HCT116 (cell line): Measurements from ENCODE around the gene SAMD7. TPM values are rescaled to one million over a fixed set of nuclear protein-coding genes. Genes with fewer than 3 reads are reported as not detected.

Experiments
- ATAC-seq: fragments of 200-7000 bp; cut with Tn5 transposase; 2 replicates; pipeline ENCODE4 v1.9.1; 2020; ENCODE audit warnings: mild to moderate bottlenecking, moderate library complexity
- BruUV-seq: library from RNA; stranded (reverse); fragments of 400-500 nt; replicated peaks from 2 replicates; lab custom pipeline; 2021; lab: Mats Ljungman, UMichigan
- CTCF ChIA-PET: fragments of 300-600 bp; sonication (Branson Sonifier 250); formaldehyde crosslinking; loops from one replicate; lab custom pipeline; 2021; ENCODE audit warnings: antibody characterized with exemption; lab: Charles Lee
- POLR2A ChIA-PET: fragments of 300-600, 350-600 bp; sonication (Branson Sonifier 250); formaldehyde crosslinking; loops from one replicate; lab custom pipeline; 2021; ENCODE audit warnings: antibody characterized with exemption; lab: Charles Lee
- RAD21 ChIA-PET, 2 experiments: fragments of 300-600 bp; sonication (Branson Sonifier 250); formaldehyde crosslinking; loops; one replicate each; lab custom pipeline; 2023; ENCODE audit warnings: low total read pairs in 2 of 2; ENCODE audit not compliant: uncharacterized antibody in 2 of 2, unreplicated experiment in 2 of 2, low non-redundant PET in 1 of 2; lab: Charles Lee
- DNase-seq: peaks from one replicate; pipeline ENCODE4 v3.0.0-alpha.2; 2010; ENCODE audit warnings: low read depth, low spot score
- H2AFZ ChIP-seq: fragments of 200-600 bp; shearing (Covaris generic), sonication (generic); 2 replicates; pipeline ENCODE4 v1.6.1; 2017; ENCODE audit warnings: low read depth, mixed run types, mixed read lengths, antibody characterized with exemption, low read length; ENCODE audit not compliant: poor library complexity, severe bottlenecking
- H3K27ac ChIP-seq: 2 replicates; pipeline ENCODE4 v1.5.1; 2012; ENCODE audit warnings: low read depth, low read length
- H3K27me3 ChIP-seq: fragments of 200-600 bp; sonication (generic); 2 replicates; pipeline ENCODE4 v1.6.1; 2016; ENCODE audit warnings: mixed run types, low read length, mixed read lengths; ENCODE audit not compliant: insufficient read depth
- H3K36me3 ChIP-seq, 2 experiments: fragments of 200-500 bp in 1 of 2; fragments of 200-600 bp in 1 of 2; sonication (Bioruptor generic) in 1 of 2; sonication (generic) in 1 of 2; 2 replicates each; pipeline versions ENCODE4 v1.5.1 to v1.6.1; 2014 to 2016; ENCODE audit warnings: low read length in 2 of 2, inconsistent platforms in 1 of 2, mixed read lengths in 1 of 2, mixed run types in 1 of 2; ENCODE audit not compliant: insufficient read depth in 2 of 2, control insufficient read depth in 1 of 2
- H3K4me1 ChIP-seq, 2 experiments: fragments of 200-600 bp in 1 of 2; sonication (generic) in 1 of 2; 2 replicates each; pipeline versions ENCODE4 v1.5.1 to v1.6.1; 2012 to 2017; ENCODE audit warnings: low read length in 2 of 2, inconsistent platforms in 1 of 2, mild to moderate bottlenecking in 1 of 2, mixed read lengths in 1 of 2, mixed run types in 1 of 2, moderate library complexity in 1 of 2; ENCODE audit not compliant: insufficient read depth in 2 of 2, control insufficient read depth in 1 of 2
- H3K4me2 ChIP-seq: fragments of 200-600 bp; sonication (generic); 2 replicates; pipeline ENCODE4 v1.6.1; 2017; ENCODE audit warnings: mixed run types, low read length, mixed read lengths
- H3K4me3 ChIP-seq, 2 experiments: fragments of 200-600 bp in 1 of 2; sonication (generic) in 1 of 2; replicated peaks in 1 of 2; 2 replicates each; pipeline ENCODE4 v1.5.1; 2011 to 2016; ENCODE audit warnings: low read length in 2 of 2, control low read depth in 1 of 2, low read depth in 1 of 2, mild to moderate bottlenecking in 1 of 2, mixed read lengths in 1 of 2, mixed run types in 1 of 2
- H3K79me2 ChIP-seq: fragments of 200-600 bp; sonication (generic); 2 replicates; pipeline ENCODE4 v1.6.1; 2017; ENCODE audit warnings: mild to moderate bottlenecking, mixed run types, low read length, moderate library complexity, mixed read lengths; ENCODE audit not compliant: insufficient read depth
- H3K9ac ChIP-seq: fragments of 200-600 bp; sonication (generic); 2 replicates; pipeline ENCODE4 v1.6.1; 2016; ENCODE audit warnings: low read length, mixed read lengths
- H3K9me2 ChIP-seq: fragments of 200-600 bp; sonication (generic), shearing (Covaris generic); 2 replicates; pipeline ENCODE4 v1.6.1; 2017; ENCODE audit warnings: mixed run types, mild to moderate bottlenecking, moderate library complexity; ENCODE audit not compliant: insufficient read depth
- H3K9me3 ChIP-seq, 2 experiments: fragments of 200-500 bp in 1 of 2; fragments of 200-600 bp in 1 of 2; sonication (Bioruptor generic) in 1 of 2; sonication (generic) in 1 of 2; 2 replicates each; pipeline ENCODE4 v1.6.1; 2014 to 2017; ENCODE audit warnings: low read length in 2 of 2, mixed read lengths in 2 of 2, inconsistent platforms in 1 of 2, low read depth in 1 of 2, mild to moderate bottlenecking in 1 of 2, mixed run types in 1 of 2, moderate library complexity in 1 of 2; ENCODE audit not compliant: control insufficient read depth in 1 of 2, insufficient read depth in 1 of 2
- H4K20me1 ChIP-seq: fragments of 200-600 bp; sonication (generic), shearing (Covaris generic); 2 replicates; pipeline ENCODE4 v1.6.1; 2017; ENCODE audit warnings: mixed run types, mild to moderate bottlenecking, moderate library complexity; ENCODE audit not compliant: insufficient read depth
- CBX3 ChIP-seq: IDR thresholded peaks from 2 replicates; pipeline ENCODE4 v1.6.1; 2012; ENCODE audit warnings: low read depth
- CEBPB ChIP-seq: IDR thresholded peaks from 2 replicates; pipeline ENCODE4 v1.6.1; 2012; ENCODE audit warnings: low read depth
- ELF1 ChIP-seq: IDR thresholded peaks from 2 replicates; pipeline ENCODE4 v1.6.1; 2012; ENCODE audit warnings: low read depth, borderline replicate concordance
- POLR2A ChIP-seq: IDR thresholded peaks from 2 replicates; pipeline ENCODE4 v1.7.0; 2011; ENCODE audit warnings: borderline replicate concordance; ENCODE audit not compliant: insufficient read depth, insufficient read length; ENCODE audit errors: extremely low read depth
- RAD21 ChIP-seq: IDR thresholded peaks from 2 replicates; pipeline ENCODE4 v1.6.1; 2012; ENCODE audit warnings: low read depth, mild to moderate bottlenecking
- SIN3A ChIP-seq: IDR thresholded peaks from 2 replicates; pipeline ENCODE4 v1.6.1; 2012; ENCODE audit warnings: low read depth
- TCF7L2 ChIP-seq: IDR thresholded peaks from 2 replicates; pipeline ENCODE4 v1.7.0; 2011; ENCODE audit warnings: borderline replicate concordance, inconsistent platforms; ENCODE audit not compliant: insufficient read depth, insufficient read length; ENCODE audit errors: extremely low read depth
- YY1 ChIP-seq: IDR thresholded peaks from 2 replicates; pipeline ENCODE4 v1.6.1; 2011; ENCODE audit warnings: low read length, low read depth, moderate library complexity, mild to moderate bottlenecking; ENCODE audit not compliant: insufficient replicate concordance; ENCODE audit errors: extremely low read depth
- ZFX ChIP-seq: fragments of 450-650 bp; IDR thresholded peaks from 2 replicates; pipeline ENCODE4 v1.6.1; 2017
- intact Hi-C: fragments of 100-400 bp; cut with micrococcal nuclease; formaldehyde crosslinking; loops from 2 replicates; pipeline ENCODE4 v1.10.0; 2022
- total RNA-seq: library from RNA; stranded (reverse); gene quantifications from one replicate; pipeline ENCODE4 v1.2.1, GENCODE V29; 2021; ENCODE audit not compliant: unreplicated experiment
- TF ChIP-seq, protein P1 (sequence below): IDR thresholded peaks from 2 replicates; pipeline ENCODE4 v1.6.1; 2012
- TF ChIP-seq, protein P2 (sequence below), 3 experiments: fragments of 200-600 bp in 1 of 3; sonication (generic) in 1 of 3; IDR thresholded peaks in 2 of 3; conservative IDR thresholded peaks in 1 of 3; 2 replicates each; pipeline ENCODE4 v1.5.1; 2012 to 2017; ENCODE audit warnings: low read depth in 2 of 3, low read length in 2 of 3, antibody characterized with exemption in 1 of 3, borderline replicate concordance in 1 of 3, control low read depth in 1 of 3, mild to moderate bottlenecking in 1 of 3, mixed read lengths in 1 of 3, mixed run types in 1 of 3, moderate library complexity in 1 of 3; ENCODE audit not compliant: insufficient read depth in 1 of 3
- TF ChIP-seq, protein P3 (sequence below): IDR thresholded peaks from 2 replicates; pipeline ENCODE4 v1.6.1; 2011; ENCODE audit warnings: mild to moderate bottlenecking, low read length, moderate library complexity; ENCODE audit not compliant: insufficient replicate concordance; ENCODE audit errors: extremely low read depth

The SAMD7 gene
- total RNA-seq, 1 experiment from 2014 or later, result not detected

GRCh38 chr3:169964176-169964575, 52.8 kb downstream of the SAMD7 start:
- H3K9me3 ChIP-seq, result no peaks in the 10 kb centered on the region
- H4K20me1 ChIP-seq, result no peaks in the 10 kb centered on the region
- peaks cover 24% of the 10 kb centered on the region for H3K79me2 ChIP-seq
- ATAC-seq (no peak), DNase-seq (no peak)
- RAD21 ChIA-PET, result no interaction called here
- H3K9ac ChIP-seq, result no peak overlapping the region
- BruUV-seq, result no TSS peak
- H3K4me3 ChIP-seq, result no peak overlapping the region
- TF ChIP-seq CBX3 (no peak), ELF1 (no peak), SIN3A (no peak), POLR2A (no peak), YY1 (no peak), CEBPB (no peak), TCF7L2 (no peak), ZFX (no peak), RAD21 (no peak)
- TF ChIP-seq, protein P1, sequence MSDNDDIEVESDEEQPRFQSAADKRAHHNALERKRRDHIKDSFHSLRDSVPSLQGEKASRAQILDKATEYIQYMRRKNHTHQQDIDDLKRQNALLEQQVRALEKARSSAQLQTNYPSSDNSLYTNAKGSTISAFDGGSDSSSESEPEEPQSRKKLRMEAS, result no peak
- TF ChIP-seq, protein P2, sequence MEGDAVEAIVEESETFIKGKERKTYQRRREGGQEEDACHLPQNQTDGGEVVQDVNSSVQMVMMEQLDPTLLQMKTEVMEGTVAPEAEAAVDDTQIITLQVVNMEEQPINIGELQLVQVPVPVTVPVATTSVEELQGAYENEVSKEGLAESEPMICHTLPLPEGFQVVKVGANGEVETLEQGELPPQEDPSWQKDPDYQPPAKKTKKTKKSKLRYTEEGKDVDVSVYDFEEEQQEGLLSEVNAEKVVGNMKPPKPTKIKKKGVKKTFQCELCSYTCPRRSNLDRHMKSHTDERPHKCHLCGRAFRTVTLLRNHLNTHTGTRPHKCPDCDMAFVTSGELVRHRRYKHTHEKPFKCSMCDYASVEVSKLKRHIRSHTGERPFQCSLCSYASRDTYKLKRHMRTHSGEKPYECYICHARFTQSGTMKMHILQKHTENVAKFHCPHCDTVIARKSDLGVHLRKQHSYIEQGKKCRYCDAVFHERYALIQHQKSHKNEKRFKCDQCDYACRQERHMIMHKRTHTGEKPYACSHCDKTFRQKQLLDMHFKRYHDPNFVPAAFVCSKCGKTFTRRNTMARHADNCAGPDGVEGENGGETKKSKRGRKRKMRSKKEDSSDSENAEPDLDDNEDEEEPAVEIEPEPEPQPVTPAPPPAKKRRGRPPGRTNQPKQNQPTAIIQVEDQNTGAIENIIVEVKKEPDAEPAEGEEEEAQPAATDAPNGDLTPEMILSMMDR (IDR thresholded peaks at IDR 0.05 in 2 of 3, conservative IDR thresholded peaks at IDR 0.05 in 1 of 3; ENCODE audit: borderline replicate concordance in 1 of 3, insufficient read depth in 1 of 3, low read depth in 2 of 3, low read length in 2 of 3), result no peak
- TF ChIP-seq, protein P3, sequence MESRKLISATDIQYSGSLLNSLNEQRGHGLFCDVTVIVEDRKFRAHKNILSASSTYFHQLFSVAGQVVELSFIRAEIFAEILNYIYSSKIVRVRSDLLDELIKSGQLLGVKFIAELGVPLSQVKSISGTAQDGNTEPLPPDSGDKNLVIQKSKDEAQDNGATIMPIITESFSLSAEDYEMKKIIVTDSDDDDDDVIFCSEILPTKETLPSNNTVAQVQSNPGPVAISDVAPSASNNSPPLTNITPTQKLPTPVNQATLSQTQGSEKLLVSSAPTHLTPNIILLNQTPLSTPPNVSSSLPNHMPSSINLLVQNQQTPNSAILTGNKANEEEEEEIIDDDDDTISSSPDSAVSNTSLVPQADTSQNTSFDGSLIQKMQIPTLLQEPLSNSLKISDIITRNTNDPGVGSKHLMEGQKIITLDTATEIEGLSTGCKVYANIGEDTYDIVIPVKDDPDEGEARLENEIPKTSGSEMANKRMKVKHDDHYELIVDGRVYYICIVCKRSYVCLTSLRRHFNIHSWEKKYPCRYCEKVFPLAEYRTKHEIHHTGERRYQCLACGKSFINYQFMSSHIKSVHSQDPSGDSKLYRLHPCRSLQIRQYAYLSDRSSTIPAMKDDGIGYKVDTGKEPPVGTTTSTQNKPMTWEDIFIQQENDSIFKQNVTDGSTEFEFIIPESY, result no peak
- H2AFZ ChIP-seq, result no peak overlapping the region
- no peaks in the 10 kb centered on the region for H3K27me3 ChIP-seq
- H3K36me3 ChIP-seq, result no peaks in the 10 kb centered on the region
- no peak overlapping the region for H3K27ac ChIP-seq
- intact Hi-C loops, result no loop called here
- no peaks in the 10 kb centered on the region for H3K9me2 ChIP-seq
- H3K4me2 ChIP-seq, result no peak overlapping the region
- POLR2A ChIA-PET, result no interaction called here
- CTCF ChIA-PET, result no interaction called here
- H3K4me1 ChIP-seq, result peaks cover 3 to 15% of the 10 kb centered on the region in 2 experiments; a peak in 3 of 4 replicates
